Parathyroid adenoma (tissue), 2 donors: ENCODE data around the gene TBXAS1.
A peak's percentile ranks its signal among the peaks of the same experiment; 100 is the strongest.

Experiments used
- H2AFZ ChIP-seq: fragments of 300-600 bp; sonication (generic); one replicate; pipeline ENCODE4 v1.7.0; 2017; ENCODE audit warnings: antibody characterized with exemption, mild to moderate bottlenecking
- H3K27ac ChIP-seq: fragments of 300-600 bp; sonication (generic); one replicate; pipeline ENCODE4 v1.7.0; 2017
- H3K27me3 ChIP-seq: fragments of 300-600 bp; sonication (generic); one replicate; pipeline ENCODE4 v1.7.0; 2017; ENCODE audit warnings: low read length; ENCODE audit not compliant: control insufficient read depth, insufficient read depth
- H3K36me3 ChIP-seq: fragments of 300-600 bp; sonication (generic); one replicate; pipeline ENCODE4 v1.7.0; 2017; ENCODE audit warnings: low read length; ENCODE audit not compliant: control insufficient read depth, insufficient read depth
- H3K4me1 ChIP-seq: fragments of 300-600 bp; sonication (generic); one replicate; pipeline ENCODE4 v1.7.0; 2017; ENCODE audit warnings: control low read depth
- H3K4me2 ChIP-seq: fragments of 300-600 bp; sonication (generic); one replicate; pipeline ENCODE4 v1.7.0; 2017; ENCODE audit warnings: low read length
- H3K4me3 ChIP-seq: fragments of 300-600 bp; sonication (generic); one replicate; pipeline ENCODE4 v1.7.0; 2017; ENCODE audit warnings: low read depth, low read length
- H3K79me2 ChIP-seq: fragments of 300-600 bp; sonication (generic); one replicate; pipeline ENCODE4 v1.7.0; 2017; ENCODE audit warnings: control low read depth
- H3K9ac ChIP-seq: fragments of 300-600 bp; sonication (generic); one replicate; pipeline ENCODE4 v1.7.0; 2017; ENCODE audit warnings: mild to moderate bottlenecking
- H3K9me3 ChIP-seq: fragments of 300-600 bp; sonication (generic); one replicate; pipeline ENCODE4 v1.7.0; 2017; ENCODE audit warnings: low read length; ENCODE audit not compliant: control insufficient read depth
- TF ChIP-seq, protein P1 (sequence below): fragments of 300-600 bp; sonication (generic); IDR thresholded peaks from one replicate; pipeline ENCODE4 v1.7.0; 2017; ENCODE audit warnings: antibody characterized with exemption, mild to moderate bottlenecking
- donor health status: primary hyperparathyroidism.

The TBXAS1 gene

DNA sequence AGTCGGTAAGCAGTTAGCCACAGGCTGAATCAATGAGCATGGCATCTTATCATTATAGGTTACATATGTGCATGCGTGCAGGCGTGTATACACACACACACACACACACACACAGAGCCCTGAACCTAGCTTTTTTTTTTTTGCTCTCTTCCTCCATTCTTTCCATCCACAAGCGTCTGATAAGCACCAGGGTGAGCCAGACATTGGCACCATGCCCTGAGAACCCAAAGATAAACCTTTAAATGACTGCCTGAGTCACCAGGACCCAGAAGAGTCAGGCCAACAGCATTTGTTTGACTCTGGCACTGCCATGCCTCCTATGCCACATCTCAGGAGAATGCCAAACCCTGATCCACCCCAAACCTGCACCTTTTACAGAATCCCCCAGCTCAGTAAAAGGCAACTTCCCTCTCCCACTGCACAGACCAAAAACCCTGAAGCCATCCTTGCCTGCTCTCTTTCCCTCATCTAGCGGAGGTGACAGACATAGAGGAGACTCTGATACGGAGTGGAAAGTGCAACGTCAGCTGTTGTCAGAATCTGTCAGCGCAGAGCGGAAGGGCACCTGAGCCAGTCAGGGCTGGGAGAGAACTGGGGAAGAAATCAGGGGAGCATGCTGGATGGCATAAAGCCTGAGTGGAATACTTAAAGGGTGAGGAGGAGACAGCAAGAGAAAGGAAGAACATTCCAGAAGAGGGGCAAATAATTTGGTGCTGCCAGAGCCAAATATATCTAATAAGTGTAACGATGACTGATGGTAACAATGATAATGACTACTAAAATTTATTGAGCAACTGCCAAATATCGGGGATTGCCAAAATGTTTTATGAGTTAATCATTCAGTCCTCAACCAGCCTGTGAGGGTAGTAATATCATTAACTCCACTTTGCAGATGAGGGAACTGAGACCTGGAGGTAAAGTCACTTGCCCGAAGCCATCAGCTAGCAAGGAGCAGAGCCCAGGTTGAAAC, 230.5 kb downstream of the TBXAS1 start:
- Histone ChIP-seq H3K27ac (peak overlapping the region; percentile 65), H3K4me3 (peak overlapping the region; percentile 28), H3K79me2 (no peaks in the 10 kb centered on the region), H3K27me3 (no peaks in the 10 kb centered on the region), H3K9ac (no peak overlapping the region), H3K4me2 (peak overlapping the region; percentile 29), H3K36me3 (no peaks in the 10 kb centered on the region), H3K4me1 (peaks cover 17% of the 10 kb centered on the region), H3K9me3 (no peaks in the 10 kb centered on the region), H2AFZ (peak overlapping the region; percentile 34)
- TF ChIP-seq, protein P1, sequence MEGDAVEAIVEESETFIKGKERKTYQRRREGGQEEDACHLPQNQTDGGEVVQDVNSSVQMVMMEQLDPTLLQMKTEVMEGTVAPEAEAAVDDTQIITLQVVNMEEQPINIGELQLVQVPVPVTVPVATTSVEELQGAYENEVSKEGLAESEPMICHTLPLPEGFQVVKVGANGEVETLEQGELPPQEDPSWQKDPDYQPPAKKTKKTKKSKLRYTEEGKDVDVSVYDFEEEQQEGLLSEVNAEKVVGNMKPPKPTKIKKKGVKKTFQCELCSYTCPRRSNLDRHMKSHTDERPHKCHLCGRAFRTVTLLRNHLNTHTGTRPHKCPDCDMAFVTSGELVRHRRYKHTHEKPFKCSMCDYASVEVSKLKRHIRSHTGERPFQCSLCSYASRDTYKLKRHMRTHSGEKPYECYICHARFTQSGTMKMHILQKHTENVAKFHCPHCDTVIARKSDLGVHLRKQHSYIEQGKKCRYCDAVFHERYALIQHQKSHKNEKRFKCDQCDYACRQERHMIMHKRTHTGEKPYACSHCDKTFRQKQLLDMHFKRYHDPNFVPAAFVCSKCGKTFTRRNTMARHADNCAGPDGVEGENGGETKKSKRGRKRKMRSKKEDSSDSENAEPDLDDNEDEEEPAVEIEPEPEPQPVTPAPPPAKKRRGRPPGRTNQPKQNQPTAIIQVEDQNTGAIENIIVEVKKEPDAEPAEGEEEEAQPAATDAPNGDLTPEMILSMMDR = no peak

DNA sequence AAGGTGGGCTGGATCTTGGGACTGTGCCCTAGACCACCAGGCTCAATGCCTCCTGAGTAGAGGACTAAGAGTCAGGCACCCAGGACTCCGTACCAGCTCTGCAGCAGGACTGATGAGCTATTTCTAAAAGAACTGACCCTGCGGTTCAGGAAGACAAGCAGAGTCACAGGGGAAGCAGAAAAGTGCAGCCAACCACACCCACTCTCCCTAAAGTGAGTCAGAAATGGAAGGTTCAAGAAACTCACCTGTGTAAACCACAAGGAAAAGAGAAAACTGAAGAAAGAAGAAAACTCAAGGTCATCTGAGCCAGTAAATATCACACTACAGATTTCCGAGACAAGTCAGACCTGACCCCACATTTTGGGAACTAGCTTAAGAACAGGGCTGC, 231.2 kb downstream of the TBXAS1 start:
- TF ChIP-seq, protein P1 = no peak
- Histone ChIP-seq H3K9ac (no peak overlapping the region), H3K27ac (peak overlapping the region; percentile 65), H2AFZ (no peak overlapping the region), H3K4me2 (peak overlapping the region; percentile 29), H3K79me2 (no peaks in the 10 kb centered on the region), H3K9me3 (no peaks in the 10 kb centered on the region), H3K36me3 (no peaks in the 10 kb centered on the region), H3K27me3 (no peaks in the 10 kb centered on the region), H3K4me1 (peaks cover 17% of the 10 kb centered on the region), H3K4me3 (no peak overlapping the region)

DNA sequence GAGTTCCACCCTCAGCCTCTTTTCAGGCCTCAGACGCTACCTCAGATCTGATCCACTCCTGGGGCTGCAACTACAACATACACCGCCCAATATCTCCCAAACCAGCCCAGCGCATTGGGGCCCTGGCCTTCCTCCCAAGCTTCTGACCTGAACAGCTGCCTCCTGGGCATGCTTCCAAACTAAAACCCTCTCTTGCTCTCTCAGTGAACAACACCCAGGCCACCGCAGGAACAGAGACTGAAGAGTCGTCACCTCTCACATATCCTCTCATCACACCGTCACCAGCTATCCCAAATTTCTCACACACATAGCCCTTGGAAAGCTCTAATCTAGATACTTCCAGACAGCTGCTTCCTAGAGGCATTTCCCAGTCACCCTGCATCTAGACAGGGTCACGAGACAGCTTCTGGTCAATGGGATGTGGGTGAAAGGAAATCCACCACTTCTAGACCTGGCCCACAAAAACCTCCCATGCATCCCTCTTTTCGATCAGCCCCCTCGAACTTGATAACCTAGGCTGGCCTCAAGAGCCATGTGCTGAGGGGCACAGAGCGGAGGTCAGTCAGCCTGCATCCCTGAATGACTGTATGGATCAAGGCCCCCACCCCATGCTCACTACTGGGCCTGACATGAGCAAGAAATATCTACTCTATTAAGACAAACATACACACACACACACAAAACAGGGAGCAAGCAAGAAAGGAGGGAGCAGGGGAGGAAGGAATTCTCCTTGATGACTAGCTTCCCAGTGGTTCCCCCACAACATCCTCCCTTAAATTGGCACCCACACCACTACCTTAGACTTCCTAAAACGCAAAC, 231.9 kb downstream of the TBXAS1 start:
- H3K27ac ChIP-seq = peak overlapping the region; percentile 55
- no peaks in the 10 kb centered on the region for H3K79me2 ChIP-seq
- no peak overlapping the region for H3K9ac ChIP-seq
- peak overlapping the region; percentile 86 for H3K4me2 ChIP-seq
- H3K36me3 ChIP-seq = no peaks in the 10 kb centered on the region
- TF ChIP-seq, protein P1 = no peak
- peak overlapping the region; percentile 85 for H2AFZ ChIP-seq
- peak overlapping the region; percentile 4 for H3K4me3 ChIP-seq
- H3K27me3 ChIP-seq = no peaks in the 10 kb centered on the region
- H3K9me3 ChIP-seq = no peaks in the 10 kb centered on the region
- peaks cover 17% of the 10 kb centered on the region for H3K4me1 ChIP-seq

DNA sequence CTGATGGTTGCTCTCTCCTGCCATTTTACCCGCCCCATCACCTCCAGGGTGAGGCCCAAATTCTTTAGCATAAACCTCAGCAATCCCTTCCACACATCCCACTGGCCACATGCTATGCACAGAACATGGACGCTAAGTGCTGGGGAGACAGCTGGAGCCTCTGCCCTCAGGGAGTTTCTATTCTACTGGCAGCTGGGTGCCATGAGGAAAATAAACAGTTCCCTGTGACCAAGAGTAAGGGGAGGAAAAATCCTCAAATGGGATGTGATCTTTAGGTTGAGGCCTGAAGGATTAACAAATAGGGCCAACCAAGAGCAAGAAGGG, 232.5 kb downstream of the TBXAS1 start:
- H3K4me2 ChIP-seq = peak overlapping the region; percentile 86
- no peak overlapping the region for H3K9ac ChIP-seq
- no peaks in the 10 kb centered on the region for H3K27me3 ChIP-seq
- H3K36me3 ChIP-seq = no peaks in the 10 kb centered on the region
- peaks cover 17% of the 10 kb centered on the region for H3K4me1 ChIP-seq
- H3K9me3 ChIP-seq = no peaks in the 10 kb centered on the region
- H3K79me2 ChIP-seq = no peaks in the 10 kb centered on the region
- H3K27ac ChIP-seq = peak overlapping the region; percentile 55
- TF ChIP-seq, protein P1 = no peak
- peak overlapping the region; percentile 77 for H3K4me3 ChIP-seq
- H2AFZ ChIP-seq = peak overlapping the region; percentile 85
